ENCODE results near the gene ANKS1B.

ANKS1B gene

DNA sequence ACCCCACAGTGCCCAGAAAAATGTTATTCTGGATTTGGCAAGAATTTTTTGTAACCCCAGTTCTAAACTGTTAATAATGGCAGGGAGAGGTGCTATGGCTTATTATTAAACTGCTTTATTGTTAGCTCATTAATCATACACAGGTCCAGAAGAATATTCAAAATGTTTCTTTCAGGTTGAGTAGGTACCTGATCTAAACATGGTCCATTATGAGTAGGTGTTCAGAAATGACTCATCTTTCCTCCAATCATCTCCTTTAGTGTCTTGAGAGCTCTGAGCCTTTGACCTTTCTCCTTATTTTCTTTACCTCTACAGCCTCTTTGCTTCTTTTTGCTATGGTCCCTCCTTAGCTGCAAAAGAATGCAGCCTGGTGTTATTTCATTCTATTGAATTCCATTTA lies 548.2 kb downstream of the ANKS1B start:
- DNase-seq: no peak

DNA sequence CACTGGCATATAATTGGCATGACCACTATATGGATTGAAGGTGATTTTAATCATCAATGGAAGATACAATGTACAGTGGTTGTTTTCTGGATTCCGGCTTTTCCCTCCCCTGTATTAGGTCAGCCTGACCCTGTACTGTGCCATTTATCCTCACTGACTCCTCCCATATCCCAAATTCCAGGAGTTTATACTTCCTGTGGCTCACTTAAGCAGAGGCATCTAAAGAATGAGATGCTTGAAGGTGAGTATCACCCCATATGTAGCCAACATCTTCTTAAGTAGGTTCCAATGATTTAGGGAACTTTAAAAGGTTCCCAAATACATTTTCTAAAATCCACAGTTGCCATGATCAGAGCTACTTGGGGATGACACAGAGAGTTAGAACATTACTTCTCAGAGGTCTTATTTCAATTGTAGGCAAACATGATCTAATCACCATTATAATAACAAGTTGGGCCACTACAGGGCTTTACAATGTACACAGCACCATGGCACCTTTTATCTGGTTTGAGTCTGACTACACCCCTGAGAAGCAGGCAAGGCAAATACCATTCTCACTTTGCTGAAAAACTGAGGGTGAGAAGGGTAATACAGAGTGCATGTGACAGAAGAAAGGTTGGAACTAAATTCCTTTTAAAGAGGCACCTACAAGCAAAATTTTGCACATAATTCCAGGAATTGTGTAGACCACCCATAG lies 549.5 kb downstream of the ANKS1B start:
- DNase-seq: no peak

DNA sequence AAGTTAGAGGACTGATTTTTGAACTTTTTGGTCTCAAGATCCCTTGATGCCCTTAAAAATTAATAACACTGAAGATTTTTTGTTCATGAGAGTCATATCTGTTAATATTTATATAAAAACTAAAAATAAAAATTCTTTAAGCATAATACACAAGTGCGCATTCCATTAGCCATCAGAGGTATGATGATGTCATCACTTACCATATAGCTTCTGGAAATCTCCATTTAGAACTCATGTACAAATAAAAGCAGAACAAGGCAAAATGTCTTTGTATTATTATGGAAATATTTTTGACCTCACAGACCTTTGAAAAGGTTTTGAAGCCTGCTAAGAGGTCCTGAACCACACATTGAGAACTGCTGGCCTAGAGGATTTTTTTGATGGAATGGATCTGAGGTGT lies 551.6 kb downstream of the ANKS1B start:
- no peak for DNase-seq

DNA sequence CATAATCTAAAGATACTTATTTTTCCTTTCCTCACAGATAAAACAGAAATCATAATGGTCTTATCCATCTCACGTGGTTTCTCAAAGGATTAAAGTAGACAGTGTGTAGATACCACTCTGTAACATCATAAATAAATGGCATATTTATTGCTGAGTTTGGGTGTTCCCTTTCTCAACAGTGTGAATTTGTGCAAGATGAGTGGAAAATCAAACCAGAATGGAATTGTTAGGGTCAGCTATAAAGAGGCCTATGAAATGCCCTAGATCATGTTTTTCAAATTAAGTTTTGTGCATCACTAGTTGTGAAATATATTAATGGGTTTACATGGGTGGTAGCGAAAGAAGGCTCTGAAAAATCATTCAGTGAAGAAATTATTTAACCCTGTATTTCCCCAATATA lies 553.5 kb downstream of the ANKS1B start:
- no peak for DNase-seq

DNA sequence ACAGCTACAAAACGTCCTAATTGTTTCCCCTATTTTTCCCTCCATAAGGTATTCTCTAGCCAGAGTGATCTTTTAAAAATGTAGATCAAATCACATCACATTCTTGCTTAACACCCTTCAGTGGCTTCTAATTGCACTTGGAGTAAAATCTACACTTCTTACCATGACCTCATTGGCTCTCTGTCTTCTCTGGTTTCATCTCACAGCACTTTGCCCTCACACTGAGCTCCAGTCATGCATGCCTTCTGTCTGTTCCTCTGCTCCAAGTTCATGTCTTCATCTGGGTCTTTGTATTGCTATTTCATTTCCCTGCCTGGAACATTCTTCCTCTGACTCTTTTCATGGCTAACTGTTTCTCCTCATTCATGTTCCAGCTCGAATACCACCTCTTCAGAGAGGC lies 557.6 kb downstream of the ANKS1B start:
- peak; percentile 6 for DNase-seq

DNA sequence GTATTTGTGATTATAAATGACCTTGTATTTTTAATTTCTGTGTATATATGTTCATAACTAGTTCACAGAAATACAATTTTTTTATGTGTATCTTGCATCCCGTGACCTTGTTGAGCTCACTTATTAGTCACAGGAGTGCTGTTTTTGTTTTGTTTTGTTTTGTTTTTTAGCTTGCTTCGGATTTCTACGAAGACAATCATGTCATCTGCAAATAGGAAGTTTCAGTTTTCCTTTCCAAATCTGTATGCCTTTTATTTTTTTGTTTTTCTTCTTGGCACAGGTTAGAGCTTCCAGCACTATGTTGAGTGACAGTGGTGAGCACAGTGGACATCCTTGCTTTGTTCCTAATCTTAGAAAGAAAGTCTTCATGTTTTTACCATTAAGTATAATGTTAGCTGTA lies 566.4 kb downstream of the ANKS1B start:
- DNase-seq: no peak

DNA sequence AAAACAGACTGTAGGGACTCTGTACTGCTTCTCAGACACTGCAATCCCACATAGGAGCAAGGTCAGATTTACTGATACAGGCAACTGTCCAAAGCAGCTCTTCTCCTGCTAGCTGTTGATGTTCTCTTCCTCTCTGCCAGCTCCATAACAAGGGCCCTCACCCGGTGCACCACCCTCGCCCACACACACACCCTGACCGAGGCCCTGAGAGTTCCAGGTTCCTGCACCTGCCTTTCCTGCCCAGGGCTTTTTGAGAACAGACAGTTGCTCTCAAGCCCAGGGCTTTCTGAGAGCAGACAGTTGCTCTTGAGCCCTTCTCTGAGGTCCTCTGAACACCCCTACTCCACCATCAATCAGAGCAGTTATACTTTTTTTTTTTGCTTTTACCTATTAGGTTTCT lies 571.0 kb downstream of the ANKS1B start:
- DNase-seq: no peak

DNA sequence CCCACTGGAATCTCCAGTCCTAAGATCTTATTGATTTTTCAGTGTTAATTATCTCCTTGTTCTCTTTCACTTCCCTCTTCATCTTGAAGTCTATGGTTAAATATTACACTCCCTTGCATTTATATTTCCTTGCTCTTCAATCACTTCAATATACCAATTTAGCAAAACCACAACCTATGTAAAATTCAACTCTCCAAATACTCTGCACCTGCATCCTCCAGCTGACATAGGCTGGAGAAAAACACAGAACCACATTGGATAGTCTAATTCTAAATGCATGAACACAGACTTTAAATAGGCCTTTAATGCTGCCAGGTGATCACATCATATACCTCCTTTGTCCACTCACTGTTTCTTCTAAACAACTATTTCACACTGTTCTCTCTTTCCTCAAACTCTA lies 591.0 kb downstream of the ANKS1B start:
- DNase-seq: no peak

DNA sequence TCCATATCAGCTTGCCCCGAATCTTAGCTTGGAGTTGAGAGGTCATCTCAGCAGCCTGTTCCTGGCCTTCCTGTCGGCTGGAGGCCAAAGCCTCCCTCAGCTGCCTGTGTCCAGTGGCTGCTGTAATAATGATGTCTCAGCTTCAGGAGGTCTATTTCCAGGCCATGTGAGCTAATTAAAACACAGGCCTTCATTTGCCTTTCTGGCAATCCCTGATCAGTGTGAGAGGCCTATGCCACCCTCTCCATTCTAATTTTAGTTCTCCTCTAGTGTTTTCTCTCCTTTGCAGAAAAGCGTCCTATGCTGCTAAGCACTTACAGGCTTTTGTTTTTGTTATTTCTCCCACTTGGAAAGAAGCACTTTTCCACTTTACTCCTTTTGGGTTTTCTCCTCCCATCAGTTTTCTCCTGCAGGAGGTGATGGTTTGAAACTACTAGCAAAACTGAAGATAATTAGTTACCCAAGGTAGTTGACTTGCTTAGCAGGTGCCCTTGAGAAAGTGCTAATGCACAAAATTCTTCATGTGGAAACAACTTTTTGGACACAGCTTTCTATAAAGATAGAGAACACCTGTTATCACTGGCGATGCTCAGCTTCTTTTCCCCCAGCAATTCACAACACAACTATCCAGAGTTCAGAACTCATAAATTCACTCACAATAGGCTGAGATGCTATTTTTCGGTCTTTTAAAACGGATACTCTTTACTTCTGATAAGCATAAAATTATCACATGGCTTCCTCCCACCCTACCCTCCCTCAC lies 592.5 kb downstream of the ANKS1B start:
- DNase-seq: no peak

DNA sequence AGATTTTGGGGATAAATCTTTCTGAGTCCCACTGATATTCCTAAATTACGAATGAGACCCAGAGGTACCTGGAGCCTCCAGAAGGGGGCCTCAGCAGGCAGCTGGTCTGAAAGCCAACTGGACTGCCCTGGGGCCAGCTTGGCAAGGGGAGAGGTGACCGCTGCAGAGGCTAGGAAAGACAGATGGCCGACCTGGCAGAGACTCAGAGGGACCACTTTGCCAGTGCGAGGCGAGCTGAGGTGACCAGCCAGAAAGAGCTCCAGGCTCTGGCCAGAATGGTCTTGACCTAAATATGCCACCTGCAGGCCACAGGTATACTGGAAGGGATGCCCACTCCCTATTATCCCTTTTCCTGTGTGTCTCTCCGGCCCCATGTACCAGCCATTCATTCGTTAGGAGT lies 594.0 kb downstream of the ANKS1B start:
- DNase-seq: no peak

DNA sequence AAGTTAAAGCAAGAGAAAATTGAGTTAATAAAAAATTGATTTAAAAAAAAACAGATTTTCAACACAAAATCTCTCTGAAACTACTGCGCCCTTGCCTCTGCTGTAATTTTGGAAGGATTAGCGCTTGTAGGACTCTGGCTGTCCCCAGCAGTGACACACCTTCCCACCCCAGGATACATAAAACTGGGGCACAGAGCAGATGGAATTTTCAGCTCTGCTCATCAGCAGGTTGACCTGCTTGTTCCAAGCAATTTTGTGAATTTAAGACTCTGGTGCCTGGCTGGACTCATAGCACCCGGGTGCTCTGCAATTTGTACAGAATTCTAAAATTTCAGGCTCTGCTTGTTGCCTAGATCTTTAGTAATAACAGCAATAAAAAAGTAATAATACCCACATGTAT lies 595.0 kb downstream of the ANKS1B start:
- DNase-seq: no peak

DNA sequence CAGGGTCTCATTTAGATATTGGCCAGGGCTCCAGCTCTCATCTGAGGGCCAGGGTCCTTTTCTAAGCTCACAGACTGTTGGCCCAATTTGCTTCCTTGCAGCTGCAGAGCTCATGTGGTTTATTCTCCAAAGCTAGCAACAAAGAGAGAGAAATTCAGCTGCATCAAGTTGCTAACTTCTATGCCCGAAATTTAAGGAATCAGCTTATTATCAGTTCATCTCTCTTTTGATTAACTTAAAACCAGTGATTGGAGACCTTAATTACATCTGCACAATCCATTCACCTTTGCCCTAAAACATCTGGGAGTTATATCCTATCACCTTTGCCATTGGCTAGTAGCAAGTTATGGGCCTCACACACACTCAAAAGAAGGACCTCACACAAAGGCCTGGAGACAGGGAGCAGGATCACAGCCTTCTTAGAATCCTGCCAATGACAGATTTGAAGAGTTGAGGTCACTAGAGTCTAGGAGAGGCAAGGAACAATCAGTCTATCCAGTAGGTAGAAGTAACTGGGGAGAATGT lies 596.0 kb downstream of the ANKS1B start:
- no peak for DNase-seq

DNA sequence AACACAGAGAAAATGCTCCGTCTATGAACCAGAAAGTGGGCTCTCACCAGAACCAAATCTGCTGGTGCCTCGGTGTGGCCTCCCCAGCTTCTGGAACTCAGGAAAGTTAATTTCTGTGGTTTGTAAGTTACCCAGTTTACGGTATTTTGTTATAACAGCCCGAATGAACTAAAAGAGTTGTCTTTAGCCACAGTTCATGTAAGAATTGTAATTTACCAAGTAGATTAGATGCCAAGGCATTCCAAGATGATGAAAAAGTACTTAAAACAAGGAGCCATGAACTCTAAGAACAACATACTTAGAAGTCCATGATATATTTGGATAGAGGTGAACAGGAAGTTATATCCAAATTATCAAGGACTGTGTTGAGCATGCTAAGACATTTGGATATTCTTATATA lies 597.1 kb downstream of the ANKS1B start:
- DNase-seq: no peak

DNA sequence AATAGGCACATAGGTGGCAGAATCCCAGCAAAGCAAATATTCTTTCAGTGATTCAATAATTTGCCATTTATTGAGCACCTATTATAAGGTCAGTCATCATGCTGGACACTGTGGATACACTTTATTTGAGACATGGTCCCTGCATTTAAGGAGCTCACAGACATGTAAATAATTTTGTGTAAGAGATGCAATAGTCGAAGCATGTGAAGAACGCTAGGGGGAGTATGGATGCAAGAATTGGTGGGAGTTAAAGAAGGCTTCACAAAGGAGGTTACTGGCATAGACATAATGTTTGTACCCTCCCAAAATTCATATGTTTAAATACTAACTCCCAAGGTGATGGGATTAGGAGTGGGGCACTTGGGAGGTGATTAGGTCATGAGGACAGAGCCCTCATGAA lies 597.8 kb downstream of the ANKS1B start:
- peak; percentile 6 for DNase-seq

DNA sequence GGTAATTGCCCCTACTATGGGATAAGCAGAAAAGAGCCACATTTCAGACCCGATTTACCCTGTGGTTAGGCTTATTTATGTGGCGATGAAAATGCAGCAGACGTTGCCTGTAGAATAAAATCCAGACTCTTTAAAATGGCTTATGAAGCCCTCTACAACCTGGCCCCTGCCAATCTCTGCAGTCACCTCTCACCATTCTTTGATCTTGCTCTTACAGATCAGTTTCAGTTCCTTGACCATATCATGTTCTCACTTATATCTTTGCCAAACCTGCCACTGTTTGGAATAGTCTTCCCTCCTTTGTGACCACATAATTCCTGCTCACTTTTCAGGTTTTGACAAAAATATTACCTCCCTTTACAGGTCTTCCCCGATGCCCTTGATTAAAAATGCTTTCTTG lies 601.5 kb downstream of the ANKS1B start:
- no peak for DNase-seq

DNA sequence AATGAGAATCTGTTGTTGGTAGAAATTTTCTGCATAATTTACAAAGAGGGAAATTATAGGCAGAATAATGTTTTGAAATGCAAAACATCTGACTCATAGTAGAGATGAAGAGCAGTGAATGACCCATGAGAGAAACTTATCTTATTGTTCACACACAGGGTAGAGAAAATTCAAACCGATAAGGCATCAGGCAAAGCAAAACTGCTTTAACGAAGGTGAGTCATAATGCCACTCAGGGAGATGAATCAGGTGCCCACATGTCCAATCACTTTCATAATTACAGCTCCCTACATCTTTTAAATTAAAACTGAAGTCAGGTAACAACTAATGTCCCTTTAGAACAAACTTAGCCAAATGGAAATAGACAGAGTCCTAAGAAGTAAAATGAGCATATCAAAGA lies 602.7 kb downstream of the ANKS1B start:
- no peak for DNase-seq

DNA sequence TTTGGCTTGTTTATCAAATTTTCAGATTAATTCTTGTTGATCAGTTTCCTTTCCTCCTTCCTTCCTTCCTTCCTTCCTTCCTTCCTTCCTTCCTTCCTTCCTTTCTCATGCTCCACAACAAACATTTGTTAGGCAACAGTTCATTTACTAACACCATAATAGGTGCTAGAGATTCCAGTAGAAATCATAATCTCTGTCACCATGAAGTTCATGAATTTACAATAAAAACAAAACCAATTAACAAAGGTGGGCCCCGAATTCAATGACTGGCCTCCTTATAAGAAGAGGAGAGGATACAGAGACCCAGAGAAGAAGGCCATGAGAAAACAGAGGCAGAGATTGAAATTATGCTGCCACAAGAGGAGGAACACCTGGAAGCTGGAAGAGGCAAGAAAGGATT lies 604.0 kb downstream of the ANKS1B start:
- no peak for DNase-seq

DNA sequence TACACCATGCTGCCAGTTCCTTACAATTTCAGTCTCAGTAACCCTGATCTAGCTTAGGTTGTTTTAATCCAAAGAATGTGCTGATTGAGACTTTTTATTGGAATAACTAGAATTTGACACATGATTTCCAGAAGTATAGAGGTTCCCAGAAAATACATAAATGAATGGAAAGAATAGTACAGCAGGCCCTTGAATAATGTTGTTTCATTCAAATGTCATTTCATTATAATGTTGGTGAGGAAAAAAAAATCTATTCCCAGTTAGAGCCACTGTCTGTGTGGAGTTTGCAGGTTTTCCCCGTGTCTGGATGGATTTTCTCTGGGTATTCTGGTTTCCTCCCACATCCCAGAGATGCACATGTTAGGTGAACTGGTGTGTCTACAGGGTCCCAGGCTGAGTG lies 610.7 kb downstream of the ANKS1B start:
- no peak for DNase-seq

DNA sequence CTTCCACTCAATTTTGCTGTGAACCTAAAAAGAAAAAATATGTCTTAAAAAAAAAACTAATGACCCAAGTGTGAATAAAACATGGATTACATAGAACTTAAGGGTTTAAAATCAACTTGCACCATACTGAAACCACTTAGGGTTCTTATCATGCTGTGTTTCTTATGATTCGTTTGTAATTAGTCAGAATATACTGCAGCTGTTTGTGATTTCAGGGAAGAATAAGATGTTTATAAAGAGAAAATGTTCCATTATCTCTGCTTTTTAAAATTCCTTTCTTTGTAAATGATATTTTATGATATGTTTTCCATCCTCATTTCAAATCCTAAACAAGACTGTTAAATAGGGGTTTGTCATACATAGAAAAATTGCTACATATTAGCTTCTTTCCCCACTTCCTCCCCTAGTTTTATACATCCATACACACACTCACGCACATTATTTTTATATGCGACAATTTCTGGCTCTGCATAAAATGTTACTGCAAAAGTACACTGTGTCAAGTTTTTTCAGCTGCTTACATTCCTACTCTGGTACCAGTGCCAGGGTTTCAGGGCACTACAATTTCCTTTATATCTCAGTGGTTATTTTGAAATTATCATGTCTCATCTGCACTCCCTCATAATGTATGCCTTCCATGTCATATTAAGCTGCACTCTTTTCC lies 612.3 kb downstream of the ANKS1B start:
- no peak for DNase-seq

DNA sequence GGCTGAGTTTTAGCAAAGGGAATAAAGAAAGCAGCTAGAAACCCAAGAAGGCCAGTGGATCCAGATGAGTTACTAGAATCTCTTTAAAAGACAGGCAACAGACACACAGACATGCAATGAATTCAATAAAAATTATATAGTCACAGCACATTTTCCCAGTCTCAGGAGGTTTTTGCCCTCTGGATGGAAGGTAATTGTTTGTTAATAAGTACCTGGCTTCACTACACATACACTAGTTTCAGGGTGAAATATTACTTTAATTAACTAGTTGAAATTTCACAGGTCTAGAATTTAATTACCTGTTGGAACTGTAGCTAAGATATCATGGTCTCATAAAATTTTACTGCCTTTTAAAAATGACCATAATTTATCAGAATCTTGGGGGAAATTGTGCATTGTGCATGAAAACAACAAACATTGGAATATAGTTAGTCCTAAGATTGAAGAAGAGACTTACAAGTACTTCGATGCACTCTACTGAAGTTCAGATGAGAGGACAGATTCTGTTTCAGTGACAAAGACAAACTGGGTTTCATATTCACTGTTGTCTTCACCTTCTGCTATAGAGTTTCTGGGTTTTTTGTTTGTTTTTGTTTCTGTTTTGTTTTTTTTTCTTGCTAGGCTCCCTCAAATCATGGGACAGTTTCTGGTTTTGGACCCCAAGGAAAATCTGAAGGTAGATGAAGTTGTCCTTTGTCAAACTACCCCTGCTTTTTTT lies 614.2 kb downstream of the ANKS1B start:
- DNase-seq: no peak

DNA sequence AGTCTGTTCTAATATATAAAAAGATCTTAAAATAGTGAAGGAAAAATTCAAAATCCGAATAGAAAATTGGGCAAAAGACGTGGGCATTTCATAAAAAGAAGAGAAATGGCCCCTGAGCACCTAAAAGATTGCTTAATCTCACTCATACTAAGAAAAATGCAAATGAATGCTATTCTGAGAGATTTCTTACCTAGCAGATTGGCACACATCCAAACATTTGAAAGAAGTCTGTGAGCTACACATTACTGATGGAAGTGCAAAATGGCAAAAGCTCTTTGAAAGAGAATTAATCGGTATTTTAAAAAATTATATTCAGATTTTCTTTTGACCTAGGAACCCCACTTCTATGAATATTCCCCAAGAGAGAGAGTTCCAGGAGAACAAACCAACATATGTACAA lies 617.6 kb downstream of the ANKS1B start:
- DNase-seq: no peak

DNA sequence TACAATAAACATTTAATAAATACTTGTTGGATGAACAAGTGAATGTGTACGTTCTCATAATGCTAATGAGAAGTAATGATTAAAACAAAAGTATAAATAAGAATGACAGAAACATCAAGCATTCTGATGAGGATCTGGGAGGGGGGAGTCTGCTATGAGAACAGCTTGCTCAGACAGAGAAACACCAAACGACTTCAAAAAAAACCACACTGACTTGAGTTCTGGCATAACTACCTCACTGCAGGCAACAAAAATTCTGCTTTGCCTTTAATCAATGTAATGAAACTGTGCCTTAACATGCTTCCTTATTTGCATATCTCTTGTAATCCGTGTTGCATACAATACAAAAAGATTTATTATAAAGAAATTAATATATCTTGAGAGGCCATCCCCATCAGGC lies 632.5 kb downstream of the ANKS1B start:
- no peak for DNase-seq

DNA sequence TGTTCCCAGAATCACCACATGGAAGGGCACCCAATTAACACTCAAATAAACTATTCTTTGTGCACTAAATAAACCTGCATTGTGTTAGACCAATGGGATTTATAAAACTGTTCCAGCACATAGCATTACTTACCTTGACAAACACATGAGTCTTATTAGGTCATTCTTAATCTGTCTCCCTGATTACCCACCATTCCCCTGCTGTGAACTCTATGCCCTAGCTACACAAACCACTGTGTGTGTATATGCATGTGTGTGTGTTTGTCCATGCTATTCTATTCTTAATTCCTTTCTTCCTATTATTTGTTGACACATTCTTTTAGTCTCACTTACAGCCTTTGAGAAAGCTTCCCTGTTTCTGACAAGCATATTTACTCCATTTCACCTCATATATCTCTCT lies 640.8 kb downstream of the ANKS1B start:
- DNase-seq: no peak

All from eye (tissue), 1 donor.